GM18508 (cell line): ENCODE measurements around the gene RABL6.

Source experiments
- ATAC-seq: cut with Tn5 transposase; IDR thresholded peaks from one replicate; pipeline ENCODE4 v1.9.1; 2021; ENCODE audit warnings: moderate number of reproducible peaks; ENCODE audit not compliant: insufficient read depth, unreplicated experiment

RABL6 gene

GRCh38 chr9:136844761-136845464 lies 37.2 kb downstream of the RABL6 start:
- no peak for ATAC-seq

- no peak for ATAC-seq
Observed at GRCh38 chr9:136845465-136846260, 37.9 kb downstream of the RABL6 start.

- ATAC-seq = no peak
Observed at GRCh38 chr9:136846376-136847087, 38.8 kb downstream of the RABL6 start.

- no peak for ATAC-seq
Observed at GRCh38 chr9:136847088-136847825, 39.5 kb downstream of the RABL6 start.

- no peak for ATAC-seq
Observed at GRCh38 chr9:136847826-136848392, 40.2 kb downstream of the RABL6 start.

GRCh38 chr9:136848393-136849037 lies 40.8 kb downstream of the RABL6 start:
- no peak for ATAC-seq

- ATAC-seq = peak; percentile 58
Observed at GRCh38 chr9:136849038-136849959, 41.6 kb downstream of the RABL6 start, which contains the start of gene PHPT1. PHPT1 (plus strand) TSS chr9:136849409; CDS start chr9:136849431, 22 bp downstream.

- no peak for ATAC-seq
Observed at GRCh38 chr9:136849960-136850865, 42.5 kb downstream of the RABL6 start.

GRCh38 chr9:136850866-136851775 lies 43.4 kb downstream of the RABL6 start:
- no peak for ATAC-seq

GRCh38 chr9:136851941-136852663 lies 44.4 kb downstream of the RABL6 start, which contains the start of gene MAMDC4:
MAMDC4 (plus strand) TSS chr9:136852346; CDS start chr9:136852417, 71 bp downstream.
- ATAC-seq = no peak

GRCh38 chr9:136852664-136853595 lies 45.2 kb downstream of the RABL6 start:
- no peak for ATAC-seq

GRCh38 chr9:136853596-136854112 lies 45.9 kb downstream of the RABL6 start:
- ATAC-seq = no peak

GRCh38 chr9:136854113-136854841 lies 46.5 kb downstream of the RABL6 start:
- no peak for ATAC-seq
